Motor neuron (in vitro differentiated cells): ENCODE measurements around the gene FREM1. TPM values are rescaled to one million over a fixed set of nuclear protein-coding genes. Genes with fewer than 3 reads are reported as not detected.

Experiments used
- ATAC-seq, 8 experiments: fragments of 200-7000 bp; cut with Tn5 transposase; replicated peaks in 6 of 8; 2 replicates each; pipeline ENCODE4 v1.8.0; 2021; ENCODE audit warnings: mild to moderate bottlenecking in 8 of 8, moderate library complexity in 8 of 8
- H3K27ac ChIP-seq, 2 donors: fragments of 250-450 bp; sonication (Bioruptor Pico); 2 replicates each; pipeline ENCODE4 v1.9.0; 2021; ENCODE audit warnings: antibody characterized with exemption in 2 of 2, mild to moderate bottlenecking in 2 of 2, moderate library complexity in 1 of 2
- H3K4me1 ChIP-seq, 2 donors: fragments of 250-450 bp; sonication (Bioruptor Pico); replicated peaks in 1 of 2; 2 replicates each; pipeline ENCODE4 v1.6.1; 2021; ENCODE audit warnings: antibody characterized with exemption in 2 of 2, mild to moderate bottlenecking in 2 of 2, moderate library complexity in 1 of 2
- H3K4me3 ChIP-seq, 5 donors: fragments of 250-450 bp; sonication (Bioruptor Pico); 2 replicates each; pipeline ENCODE4 v1.9.0; 2021; ENCODE audit warnings: antibody characterized with exemption in 5 of 5, mild to moderate bottlenecking in 5 of 5, moderate library complexity in 4 of 5
- WGBS, 10 experiments: fragments of 450-650 bp; shearing (Covaris generic); methylation state at CpG; one replicate each; pipeline ENCODE4 v1.0.0; 2022; 5-methylcytosine and 5-hydroxymethylcytosine counted together
- in situ Hi-C, 9 experiments: fragments of 400-800 bp; cut with MboI; loops; one replicate each; pipeline ENCODE4 v1.15.0; 2021; ENCODE audit warnings: low sequenced_read_pairs in 9 of 9, low pct_unique_long_range_greater_than_20kb in 2 of 9; ENCODE audit not compliant: unreplicated experiment in 9 of 9
- total RNA-seq, 8 experiments: library from RNA; unstranded; fragments of 300-600 nt; gene quantifications; 2 replicates each; pipeline versions ENCODE4 v1.2.3 to v1.2.4, GENCODE V29; 2022

The FREM1 gene
- total RNA-seq, 8 experiments from 2014 or later, result 0.42 to 55.6 (median 1.7) TPM

- 41 to 100% (median 90%) methylated on average over 1 to 2 of the region's 2 CpGs for WGBS, 10 experiments
- no peak overlapping the region for H3K27ac ChIP-seq
- in situ Hi-C loops, result loop anchor here in 4 of 9 experiments (25.0 kb wide), 2 partner anchors 149 to 299 kb away; no protein-coding TSS in a partner anchor
- no peak overlapping the region for H3K4me3 ChIP-seq
- no peaks in the 10 kb centered on the region for H3K4me1 ChIP-seq
- ATAC-seq, result peak in 1 of 8 experiments; percentile 60
Measured at GRCh38 chr9:14761584-14761983, 148.6 kb downstream of the FREM1 start.

- H3K4me3 ChIP-seq, result no peak overlapping the region
- in situ Hi-C loops, result loop anchor here in 4 of 9 experiments (25.0 kb wide), 2 partner anchors 148 to 298 kb away; no protein-coding TSS in a partner anchor
- no peak overlapping the region for H3K27ac ChIP-seq
- WGBS, 10 experiments, result 0% methylated on average over 1 of the region's 1 CpG; no CpG with 5 or more reads in 7 of the 10 experiments
- ATAC-seq, result no peak
- no peaks in the 10 kb centered on the region for H3K4me1 ChIP-seq
Measured at GRCh38 chr9:14760060-14760459, 150.2 kb downstream of the FREM1 start.

GRCh38 chr9:14756291-14756690 lies 153.9 kb downstream of the FREM1 start:
- WGBS, 10 experiments, result 13 to 100% (median 86%) methylated on average over 1 of the region's 1 CpG; no CpG with 5 or more reads in 1 of the 10 experiments
- no peak overlapping the region for H3K4me3 ChIP-seq
- H3K27ac ChIP-seq, result no peak overlapping the region
- in situ Hi-C loops, result loop anchor here in 4 of 9 experiments (25.0 kb wide), 2 partner anchors 144 to 294 kb away; no protein-coding TSS in a partner anchor
- no peak for ATAC-seq
- no peaks in the 10 kb centered on the region for H3K4me1 ChIP-seq

- in situ Hi-C loops, result loop anchor here in 4 of 9 experiments (25.0 kb wide), 2 partner anchors 141 to 291 kb away; no protein-coding TSS in a partner anchor
- 11 to 100% (median 88%) methylated on average over 1 of the region's 1 CpG; no CpG with 5 or more reads in 1 of the 10 experiments for WGBS, 10 experiments
- no peak for ATAC-seq
Measured at GRCh38 chr9:14752871-14753270, 157.4 kb downstream of the FREM1 start.

DNA sequence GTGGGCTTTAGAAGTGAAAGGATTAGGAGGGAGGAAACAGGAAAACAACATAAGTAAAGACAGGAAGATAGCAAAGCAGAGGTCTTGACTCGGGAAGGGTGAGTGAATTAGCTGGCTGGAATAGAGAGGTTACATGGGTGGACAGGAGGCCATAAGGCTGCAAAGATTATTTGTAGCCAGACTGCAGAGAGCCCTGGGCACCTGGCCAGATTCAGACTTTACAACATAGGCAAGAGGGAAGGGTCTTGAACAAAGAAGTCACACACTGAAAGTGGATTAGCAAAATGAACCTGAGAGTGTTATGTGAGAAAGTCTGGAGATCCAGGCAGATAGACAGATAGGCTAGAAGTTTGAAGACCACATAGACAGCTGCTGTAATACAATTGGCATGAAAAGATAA lies 158.0 kb downstream of the FREM1 start:
- Histone ChIP-seq H3K4me3 (no peak overlapping the region), H3K4me1 (no peaks in the 10 kb centered on the region), H3K27ac (no peak overlapping the region)
- WGBS, 10 experiments, result 38 to 100% (median 88%) methylated on average over 1 of the region's 1 CpG
- in situ Hi-C loops, result loop anchor here in 4 of 9 experiments (25.0 kb wide), 2 partner anchors 140 to 290 kb away; no protein-coding TSS in a partner anchor
- ATAC-seq, result no peak

More at GRCh38 chr9:14752871-14753270, 157.4 kb downstream of the FREM1 start:
- no peak overlapping the region for H3K27ac ChIP-seq
- H3K4me3 ChIP-seq, result no peak overlapping the region
- no peaks in the 10 kb centered on the region for H3K4me1 ChIP-seq

- in situ Hi-C loops, result loop anchor here in 4 of 9 experiments (25.0 kb wide), 2 partner anchors 139 to 289 kb away; no protein-coding TSS in a partner anchor
- no peak overlapping the region for H3K4me3 ChIP-seq
- H3K4me1 ChIP-seq, result no peaks in the 10 kb centered on the region
- no peak overlapping the region for H3K27ac ChIP-seq
- ATAC-seq, result no peak
Measured at GRCh38 chr9:14750821-14751220, 159.4 kb downstream of the FREM1 start.

DNA sequence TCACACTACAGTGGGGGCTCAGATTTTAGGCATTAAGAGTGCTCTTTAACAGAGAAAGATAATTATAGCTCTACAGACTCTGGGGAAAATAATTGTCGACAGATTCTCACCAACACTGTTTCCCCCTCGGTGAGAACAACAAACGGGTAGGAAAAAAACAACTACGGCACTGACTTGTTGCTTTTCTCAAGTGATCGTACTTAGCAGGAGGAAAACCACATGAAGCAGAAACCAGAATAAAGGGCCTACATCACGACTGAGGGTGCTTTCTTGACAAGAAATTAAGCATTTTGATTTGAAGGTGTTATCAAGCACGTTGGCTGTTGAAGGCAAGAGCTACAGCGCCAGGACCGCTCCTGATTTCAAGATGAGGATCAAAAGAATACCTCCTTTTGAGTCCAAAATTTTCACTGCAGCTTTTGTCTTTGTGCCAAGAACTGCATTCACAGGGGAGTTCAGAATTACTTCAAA lies 160.5 kb downstream of the FREM1 start:
- Histone ChIP-seq H3K27ac (no peak overlapping the region), H3K4me3 (no peak overlapping the region), H3K4me1 (no peaks in the 10 kb centered on the region)
- ATAC-seq, result no peak
- in situ Hi-C loops, result loop anchor here in 4 of 9 experiments (25.0 kb wide), 2 partner anchors 137 to 287 kb away; no protein-coding TSS in a partner anchor
- 17 to 100% (median 51%) methylated on average over 1 to 8 of the region's 9 CpGs; no CpG with 5 or more reads in 1 of the 10 experiments for WGBS, 10 experiments

GRCh38 chr9:14748373-14748772 lies 161.9 kb downstream of the FREM1 start:
- Histone ChIP-seq H3K27ac (no peak overlapping the region), H3K4me3 (no peak overlapping the region), H3K4me1 (no peaks in the 10 kb centered on the region)
- 20 to 100% (median 100%) methylated on average over 1 to 3 of the region's 3 CpGs; no CpG with 5 or more reads in 4 of the 10 experiments for WGBS, 10 experiments
- in situ Hi-C loops, result no loop called here
- no peak for ATAC-seq

DNA sequence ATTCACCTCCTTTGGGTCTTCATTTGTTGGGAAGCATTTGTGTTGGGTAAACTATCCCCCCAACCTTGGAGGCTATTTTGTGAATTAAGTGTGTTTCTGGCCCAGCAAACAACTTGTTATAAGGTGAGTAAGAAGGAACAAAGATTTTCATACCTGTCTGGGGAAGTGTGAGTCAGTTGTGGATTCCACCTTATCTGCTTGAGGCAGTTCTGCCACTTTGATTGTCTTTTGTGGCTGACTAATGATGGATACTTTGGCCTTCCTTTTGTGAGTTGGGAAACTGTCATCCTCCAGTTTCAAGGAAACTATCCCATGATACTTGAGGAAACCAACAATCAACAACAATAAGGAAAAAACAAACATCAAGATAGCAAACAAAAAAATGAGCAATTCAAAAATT lies 163.1 kb downstream of the FREM1 start:
- ATAC-seq, result no peak
- Histone ChIP-seq H3K4me3 (no peak overlapping the region), H3K4me1 (no peaks in the 10 kb centered on the region), H3K27ac (no peak overlapping the region)
- in situ Hi-C loops, result no loop called here

DNA sequence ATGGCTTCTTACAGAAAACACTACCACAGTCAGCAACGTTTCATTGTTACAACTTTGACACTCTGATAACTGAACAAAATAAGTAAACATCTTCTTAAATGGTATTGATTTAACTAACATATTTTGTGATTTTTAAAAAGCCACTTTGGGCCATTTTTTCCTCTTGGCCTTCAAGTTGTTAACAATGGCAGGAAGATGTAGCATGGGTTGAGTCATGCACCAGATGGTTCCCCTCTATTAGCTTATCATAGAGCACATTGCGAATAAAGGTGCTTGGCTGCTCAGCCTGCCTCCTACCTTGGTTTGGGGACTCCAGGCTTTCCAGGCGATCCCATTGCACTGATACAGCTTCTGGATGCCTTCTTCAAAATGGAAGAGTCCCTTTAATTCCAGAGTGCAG lies 163.6 kb downstream of the FREM1 start:
- Histone ChIP-seq H3K4me3 (no peak overlapping the region), H3K4me1 (no peaks in the 10 kb centered on the region), H3K27ac (no peak overlapping the region)
- in situ Hi-C loops, result no loop called here
- 44 to 100% (median 83%) methylated on average over 1 to 3 of the region's 3 CpGs; no CpG with 5 or more reads in 3 of the 10 experiments for WGBS, 10 experiments
- no peak for ATAC-seq

DNA sequence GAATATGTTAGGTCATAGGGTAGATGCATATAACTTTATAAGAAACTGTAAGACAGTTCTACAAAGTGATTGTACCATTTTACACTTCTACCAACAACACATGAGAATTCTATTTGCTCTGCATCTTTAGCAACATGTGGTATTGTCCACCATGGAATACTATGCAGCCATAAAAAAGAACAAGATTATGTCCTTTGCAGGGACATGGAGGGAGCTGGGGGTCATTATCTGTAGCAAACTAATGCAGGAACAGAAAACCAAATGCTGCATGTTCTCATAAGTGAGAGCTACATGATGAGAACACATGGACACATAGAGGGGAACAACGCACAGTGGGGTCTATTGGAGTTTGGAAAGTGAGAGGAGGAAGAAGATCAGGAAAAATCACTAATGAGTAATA lies 165.5 kb downstream of the FREM1 start:
- no peak overlapping the region for H3K27ac ChIP-seq
- WGBS, 10 experiments, result 100% methylated on average over 1 of the region's 1 CpG; no CpG with 5 or more reads in 5 of the 10 experiments
- no peak overlapping the region for H3K4me3 ChIP-seq
- in situ Hi-C loops, result no loop called here
- H3K4me1 ChIP-seq, result peaks cover 0 to 4% of the 10 kb centered on the region in 2 donors
- ATAC-seq, result no peak

DNA sequence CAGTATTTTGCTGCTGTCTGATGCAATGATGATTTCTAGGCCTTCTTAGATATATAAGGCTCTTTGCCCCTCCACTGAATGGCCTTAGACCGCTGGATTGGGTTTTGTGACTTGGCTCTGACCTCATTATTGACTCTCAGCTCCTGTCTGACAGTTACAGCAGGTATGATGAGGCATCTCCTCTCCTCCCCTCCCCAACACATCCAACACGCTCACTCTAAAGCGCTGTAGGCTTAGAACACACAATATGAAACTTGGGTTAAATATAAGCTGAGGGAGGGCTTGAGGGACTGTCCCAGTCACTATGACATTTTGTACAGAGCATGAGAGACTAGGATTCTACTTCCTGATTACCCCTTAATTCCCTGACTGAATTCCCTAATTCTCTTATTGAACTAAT lies 168.9 kb downstream of the FREM1 start:
- Histone ChIP-seq H3K27ac (no peak overlapping the region), H3K4me1 (peaks cover 0 to 4% of the 10 kb centered on the region in 2 donors), H3K4me3 (no peak overlapping the region)
- peak in 5 of 8 experiments; percentile 44 to 96 (median 69) for ATAC-seq
- in situ Hi-C loops, result no loop called here
- 29 to 83% (median 78%) methylated on average over 1 to 3 of the region's 3 CpGs; no CpG with 5 or more reads in 3 of the 10 experiments for WGBS, 10 experiments

DNA sequence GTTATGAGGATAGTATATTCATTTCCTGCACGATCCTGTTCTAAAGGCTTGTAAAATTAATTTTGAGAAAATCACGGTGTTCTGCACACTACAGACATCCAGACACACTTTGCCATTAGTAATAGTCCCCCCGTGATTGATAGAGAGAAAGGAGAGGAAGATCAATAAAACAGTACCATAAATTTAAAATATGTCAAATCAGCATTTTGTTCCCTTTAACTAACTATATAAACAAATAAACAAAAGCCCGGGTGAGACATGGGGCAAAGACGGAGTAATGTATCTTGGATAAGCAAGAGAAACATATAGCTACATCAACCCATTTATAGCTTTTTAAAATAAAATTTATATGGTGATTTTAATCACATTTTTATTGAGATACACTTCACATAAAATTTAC lies 177.1 kb downstream of the FREM1 start:
- ATAC-seq, result no peak
- H3K4me3 ChIP-seq, result no peak overlapping the region
- in situ Hi-C loops, result no loop called here
- H3K4me1 ChIP-seq, result no peaks in the 10 kb centered on the region
- 52 to 92% (median 70%) methylated on average over 1 to 5 of the region's 5 CpGs; no CpG with 5 or more reads in 1 of the 10 experiments for WGBS, 10 experiments
- H3K27ac ChIP-seq, result no peak overlapping the region
